ENCODE measurements around the gene RGS9. TPM values are rescaled to one million over a fixed set of nuclear protein-coding genes. Genes with fewer than 3 reads are reported as not detected.
"Not testable (repeated sequence)": the region's sequence is repeated elsewhere in the genome, so short reads cannot be mapped to it uniquely, and the experiment has no call there.

RGS9 gene
- total RNA-seq (ENCODE audit: low replicate concordance) = 2.5 and 3.0 TPM in 2 replicates

DNA sequence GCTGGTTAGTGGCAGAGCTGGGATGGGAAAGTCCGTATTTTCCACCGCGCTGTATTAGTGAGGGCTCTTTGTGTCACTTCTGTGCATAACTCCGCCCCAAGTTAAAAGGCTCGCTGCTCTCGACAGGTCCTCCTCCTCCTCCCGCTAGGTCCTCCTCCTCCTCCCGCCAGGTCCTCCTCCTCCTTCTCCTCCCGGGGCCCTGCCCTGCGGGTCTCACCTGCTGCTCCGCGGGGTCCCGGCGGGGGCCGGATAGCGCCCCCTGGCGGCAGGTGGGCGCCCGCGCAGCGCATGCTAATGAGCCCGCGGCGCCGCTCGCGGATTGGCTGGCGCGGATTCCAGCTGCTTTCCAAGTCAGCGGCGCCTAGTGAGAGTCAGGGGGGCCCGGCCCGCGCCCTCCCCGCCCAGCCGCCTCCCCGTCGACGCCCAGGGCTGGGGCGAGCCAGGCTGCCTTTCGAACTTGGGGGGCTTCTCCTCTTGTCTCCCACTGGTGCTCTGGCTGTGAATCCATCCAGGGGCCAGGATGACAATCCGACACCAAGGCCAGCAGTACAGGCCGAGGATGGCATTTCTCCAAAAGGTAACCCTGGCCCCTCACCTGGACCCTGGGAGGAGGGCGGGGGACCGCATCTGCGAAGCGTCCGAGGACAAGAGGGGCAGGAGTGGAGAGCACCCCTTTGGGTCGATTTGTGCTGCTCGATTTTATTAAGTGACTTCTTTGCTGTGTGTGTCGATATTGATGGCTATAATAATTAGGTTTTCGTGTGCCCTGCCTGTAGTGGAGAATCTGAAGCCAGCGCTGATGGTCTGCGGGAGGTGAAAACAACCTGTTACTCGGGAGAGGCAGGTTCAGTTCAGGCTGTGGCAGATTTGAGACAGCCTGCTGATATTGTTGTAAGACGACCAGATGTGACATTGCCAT, at the start of gene RGS9:
RGS9 (plus strand) TSS at position 350 of the 919 bp plus-strand sequence; CDS start at position 521, 171 bp downstream.
- peak; percentile 56 for DNase-seq (ENCODE audit: low read depth)
- peak within 1 kb of the TSS; percentile 54 for H3K4me3 ChIP-seq (ENCODE audit: low read depth, low read length)
- TF ChIP-seq, protein P1, sequence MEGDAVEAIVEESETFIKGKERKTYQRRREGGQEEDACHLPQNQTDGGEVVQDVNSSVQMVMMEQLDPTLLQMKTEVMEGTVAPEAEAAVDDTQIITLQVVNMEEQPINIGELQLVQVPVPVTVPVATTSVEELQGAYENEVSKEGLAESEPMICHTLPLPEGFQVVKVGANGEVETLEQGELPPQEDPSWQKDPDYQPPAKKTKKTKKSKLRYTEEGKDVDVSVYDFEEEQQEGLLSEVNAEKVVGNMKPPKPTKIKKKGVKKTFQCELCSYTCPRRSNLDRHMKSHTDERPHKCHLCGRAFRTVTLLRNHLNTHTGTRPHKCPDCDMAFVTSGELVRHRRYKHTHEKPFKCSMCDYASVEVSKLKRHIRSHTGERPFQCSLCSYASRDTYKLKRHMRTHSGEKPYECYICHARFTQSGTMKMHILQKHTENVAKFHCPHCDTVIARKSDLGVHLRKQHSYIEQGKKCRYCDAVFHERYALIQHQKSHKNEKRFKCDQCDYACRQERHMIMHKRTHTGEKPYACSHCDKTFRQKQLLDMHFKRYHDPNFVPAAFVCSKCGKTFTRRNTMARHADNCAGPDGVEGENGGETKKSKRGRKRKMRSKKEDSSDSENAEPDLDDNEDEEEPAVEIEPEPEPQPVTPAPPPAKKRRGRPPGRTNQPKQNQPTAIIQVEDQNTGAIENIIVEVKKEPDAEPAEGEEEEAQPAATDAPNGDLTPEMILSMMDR (IDR thresholded peaks at IDR 0.05; ENCODE audit: insufficient read depth, low read length) = peak; percentile 64

DNA sequence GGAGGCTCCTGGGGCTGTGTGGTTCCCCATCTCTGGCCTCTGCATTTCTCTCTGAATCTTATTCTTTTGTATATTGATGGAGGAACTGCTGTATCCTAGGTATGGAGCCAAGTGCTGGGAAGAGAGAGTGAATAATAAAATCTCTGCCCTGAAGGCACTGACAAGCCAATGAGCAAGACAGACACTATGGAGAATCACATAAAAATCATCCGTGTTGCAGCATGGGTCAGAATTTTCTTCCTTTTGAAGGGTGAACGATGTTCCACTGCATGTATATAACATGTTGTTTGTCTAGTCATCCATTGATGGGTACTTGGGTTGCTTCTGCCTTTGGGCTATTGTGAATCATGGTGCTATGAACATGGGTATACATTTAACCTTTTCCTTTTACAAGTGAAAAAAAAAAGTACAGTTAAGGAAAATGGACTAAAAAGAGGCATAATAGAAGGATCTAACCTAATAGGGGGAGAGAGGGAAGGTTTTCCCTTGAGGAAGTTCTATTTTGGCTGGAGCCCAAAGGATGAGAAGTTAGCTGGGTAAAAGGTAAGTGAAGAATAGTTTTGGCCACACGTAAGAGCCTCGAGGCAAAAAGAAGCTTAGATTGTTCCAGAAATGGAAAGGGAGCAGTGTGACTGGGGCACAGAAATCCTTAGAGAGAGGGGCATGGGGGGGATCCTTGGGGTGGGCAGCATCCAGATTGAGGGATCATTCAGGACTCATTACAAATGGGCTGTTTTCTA, 48.4 kb upstream of the RGS9 start:
- TF ChIP-seq, protein P1 (IDR thresholded peaks at IDR 0.05; ENCODE audit: insufficient read depth, low read length) = no peak

DNA sequence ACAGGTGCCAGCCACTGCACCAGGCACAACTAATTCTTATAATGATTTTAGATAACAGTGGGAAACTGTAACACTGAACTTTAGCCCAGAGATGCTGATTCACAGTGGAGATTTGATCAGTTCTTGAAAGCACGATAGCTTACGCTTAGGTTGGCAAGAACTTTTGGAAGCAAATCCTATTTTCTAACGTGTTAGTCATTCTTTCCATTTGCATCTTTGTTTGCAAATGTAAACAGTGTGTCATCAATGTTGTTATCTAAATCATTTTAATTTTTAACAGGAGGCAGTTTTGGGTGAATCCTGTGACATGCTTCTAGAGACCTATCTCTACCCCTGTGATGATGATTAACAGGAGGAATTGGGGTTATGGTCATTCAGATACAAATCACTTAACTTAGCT, 44.9 kb upstream of the RGS9 start:
- TF ChIP-seq, protein P1 (IDR thresholded peaks at IDR 0.05; ENCODE audit: insufficient read depth, low read length) = no peak

More for the DNA sequence above, 48.4 kb upstream of the RGS9 start:
- no peak overlapping the region for H3K4me3 ChIP-seq (ENCODE audit: low read depth, low read length)
- no peak for DNase-seq (ENCODE audit: low read depth)

DNA sequence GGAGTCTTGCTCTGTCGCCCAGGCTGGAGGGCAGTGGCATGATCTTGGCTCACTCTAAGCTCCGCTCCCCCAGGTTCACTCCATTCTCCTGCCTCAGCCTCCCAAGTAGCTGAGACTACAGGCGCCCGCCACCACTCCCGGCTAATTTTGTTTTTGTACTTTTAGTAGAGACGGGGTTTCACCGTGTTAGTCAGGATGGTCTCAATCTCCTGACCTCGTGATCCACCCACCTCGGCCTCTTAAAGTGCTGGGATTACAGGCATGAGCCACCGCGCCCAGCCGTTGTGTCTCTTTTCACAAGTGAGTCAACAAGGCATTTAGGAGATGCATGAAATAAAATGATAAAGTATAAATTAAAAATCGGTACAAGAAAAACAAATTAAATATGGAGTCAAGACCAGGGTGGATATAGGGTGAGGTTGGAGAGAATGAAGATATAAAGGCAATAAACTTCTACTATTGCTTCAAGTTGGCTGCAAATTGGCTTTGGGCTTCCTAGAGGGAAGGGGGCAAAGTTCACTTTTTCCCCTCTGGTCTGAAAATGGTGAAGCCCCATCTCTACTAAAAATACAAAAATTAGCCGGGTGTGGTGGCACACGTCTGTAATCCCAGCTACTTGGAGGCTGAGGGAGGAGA, 44.3 kb upstream of the RGS9 start:
- not testable (repeated sequence) for H3K4me3 ChIP-seq (ENCODE audit: low read depth, low read length); DNase-seq (ENCODE audit: low read depth)

More for the DNA sequence above, 44.9 kb upstream of the RGS9 start:
- peak; percentile 73 for DNase-seq (ENCODE audit: low read depth)
- no peak overlapping the region for H3K4me3 ChIP-seq (ENCODE audit: low read depth, low read length)

DNA sequence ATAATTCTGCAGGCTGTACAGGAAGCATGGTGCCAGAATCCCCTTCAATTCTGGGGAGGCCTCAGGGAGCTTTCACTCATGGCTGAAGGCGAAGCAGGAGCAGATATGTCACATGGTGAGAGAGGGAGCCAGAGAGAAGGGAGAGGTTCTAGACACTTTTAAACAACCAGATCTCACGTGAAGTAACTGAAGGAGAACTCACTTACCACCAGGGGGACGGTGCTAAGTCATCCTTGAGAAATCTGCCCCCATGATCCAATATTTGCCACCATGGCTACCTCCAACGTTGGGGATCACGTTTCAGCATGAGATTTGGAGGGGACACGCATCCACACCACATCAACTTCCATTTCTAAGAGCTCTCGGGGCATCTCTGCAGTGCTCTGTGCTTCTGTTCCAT, 43.2 kb upstream of the RGS9 start:
- TF ChIP-seq, protein P1 (IDR thresholded peaks at IDR 0.05; ENCODE audit: insufficient read depth, low read length) = peak; percentile 18
- DNase-seq (ENCODE audit: low read depth) = no peak
- H3K4me3 ChIP-seq (ENCODE audit: low read depth, low read length) = no peak overlapping the region

DNA sequence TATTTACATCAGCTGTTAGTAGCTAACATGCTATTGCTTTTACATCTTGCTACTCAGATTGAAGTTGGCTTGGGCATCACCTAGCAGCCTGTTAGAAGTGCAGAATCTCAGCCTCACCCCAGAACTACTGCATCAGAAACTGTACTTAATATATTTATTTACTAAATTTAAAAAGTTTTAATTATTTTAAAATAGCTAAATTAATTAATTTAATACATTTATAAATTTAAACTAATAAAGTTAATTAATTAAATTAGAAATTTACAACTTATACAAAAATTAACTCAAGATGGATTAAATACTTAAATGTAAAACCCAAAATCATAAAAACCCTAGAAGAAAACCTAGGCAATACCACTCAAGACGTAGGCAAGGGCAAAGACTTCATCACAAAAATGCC, 41.7 kb upstream of the RGS9 start:
- TF ChIP-seq, protein P1 (IDR thresholded peaks at IDR 0.05; ENCODE audit: insufficient read depth, low read length) = no peak
- H3K4me3 ChIP-seq (ENCODE audit: low read depth, low read length) = no peak overlapping the region
- no peak for DNase-seq (ENCODE audit: low read depth)

DNA sequence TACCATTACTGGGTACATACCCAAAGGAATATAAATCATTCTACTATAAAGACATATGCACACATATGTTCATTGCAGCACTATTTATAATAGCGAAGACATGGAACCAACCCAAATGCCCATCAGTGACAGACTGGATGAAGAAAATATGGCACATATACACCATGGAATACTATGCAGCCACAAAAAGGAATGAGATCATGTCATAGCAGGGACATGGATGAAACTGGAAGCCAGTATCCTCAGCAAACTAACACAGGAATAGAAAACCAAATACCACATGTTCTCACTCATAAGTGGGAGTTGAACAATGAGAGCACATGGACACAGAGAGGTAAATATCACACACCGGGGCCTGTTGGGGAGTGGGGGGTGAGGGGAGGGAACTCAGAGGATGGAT, 40.8 kb upstream of the RGS9 start:
- DNase-seq (ENCODE audit: low read depth); H3K4me3 ChIP-seq (ENCODE audit: low read depth, low read length): not testable (repeated sequence)

Measured in fibroblast of the aortic adventitia (primary cell).